HFFc6 (cell line): ENCODE results near the gene ICOS. TPM values are rescaled to one million over a fixed set of nuclear protein-coding genes. Genes with fewer than 3 reads are reported as not detected.

Source experiments
- DNase-seq: peaks from one replicate; pipeline ENCODE4 v3.0.0-alpha.2; 2018
- H3K27ac Mint-ChIP-seq: 2 replicates; pipeline ENCODE4 v1.8.0; 2020; ENCODE audit warnings: mild to moderate bottlenecking, mixed read lengths
- H3K27me3 Mint-ChIP-seq: 2 replicates; pipeline ENCODE4 v1.8.0; 2021; ENCODE audit warnings: mild to moderate bottlenecking, moderate library complexity, mixed read lengths; ENCODE audit not compliant: insufficient read depth
- H3K36me3 Mint-ChIP-seq: 2 replicates; pipeline ENCODE4 v1.8.0; 2021; ENCODE audit warnings: low read depth, mixed read lengths
- H3K4me1 Mint-ChIP-seq: 2 replicates; pipeline ENCODE4 v1.8.0; 2020; ENCODE audit warnings: low read depth, mixed read lengths
- H3K4me3 Mint-ChIP-seq: 2 replicates; pipeline ENCODE4 v1.8.0; 2020; ENCODE audit warnings: mild to moderate bottlenecking, moderate library complexity, mixed read lengths
- H3K9me3 Mint-ChIP-seq: 2 replicates; pipeline ENCODE4 v1.8.0; 2020; ENCODE audit warnings: mild to moderate bottlenecking, mixed read lengths
- total RNA-seq, 6 experiments: library from RNA; stranded (reverse); fragmentation: NEBNext Ultra II Directional; extraction: Animal tissue kit (Norgen Biotek cat#: 25700); gene quantifications; 2 replicates in 1 of 6; 3 replicates in 5 of 6; pipeline ENCODE4 v1.2.3, GENCODE V29; 2021
- TF ChIP-seq, protein P1 (sequence below): fragments of 200-600 bp; sonication (generic); IDR thresholded peaks from 2 replicates; pipeline ENCODE4 v1.5.0; 2021; ENCODE audit warnings: antibody characterized with exemption, mild to moderate bottlenecking

ICOS gene
- total RNA-seq, 6 experiments from 2014 or later: not detected

GRCh38 chr2:204008352-204008751, 71.8 kb downstream of the ICOS start:
- H3K36me3 Mint-ChIP-seq: no peaks in the 10 kb centered on the region

DNA sequence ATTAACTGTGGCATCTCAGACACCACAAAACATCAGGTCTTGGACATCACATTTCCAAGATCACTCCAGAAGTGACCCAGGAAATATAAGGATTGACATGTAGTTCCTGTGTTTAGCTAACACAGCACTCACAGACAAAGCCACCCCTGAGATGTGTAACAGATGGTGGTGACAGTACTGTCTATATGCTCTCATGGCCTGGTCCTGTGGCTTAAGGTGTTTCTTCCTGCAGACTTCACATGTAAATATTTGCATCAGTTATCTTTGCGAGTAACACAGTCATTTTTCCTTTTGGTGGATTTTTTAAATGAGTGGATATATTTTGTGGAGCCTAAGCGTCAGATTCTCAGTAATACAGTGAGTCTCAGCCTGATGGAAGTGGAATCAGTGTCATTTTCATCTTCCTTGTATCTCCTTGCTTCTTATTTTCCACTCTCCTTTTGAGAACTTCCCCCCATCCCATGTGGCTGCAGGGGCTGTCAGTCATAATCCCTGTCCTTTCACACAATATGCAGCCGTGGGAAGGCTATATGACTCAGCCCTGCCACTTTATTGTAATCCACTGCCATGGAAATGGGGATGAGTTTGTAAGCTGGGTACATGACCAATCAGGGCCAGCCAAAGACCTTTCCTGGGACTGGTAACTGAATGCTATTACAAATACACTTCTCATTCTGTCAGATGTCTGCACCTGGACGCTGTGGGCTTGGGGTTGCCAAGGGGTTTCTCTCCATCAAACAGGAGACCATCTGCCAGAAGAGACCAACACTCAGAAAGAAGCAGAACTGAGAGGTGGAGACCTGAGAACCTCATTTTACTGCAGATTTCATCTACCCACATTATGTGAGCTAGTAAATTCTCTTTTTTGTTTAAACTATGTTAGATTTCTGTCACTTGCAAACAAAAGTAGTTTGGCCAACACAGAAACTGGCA, 74.3 kb downstream of the ICOS start:
- no peak overlapping the region for H3K4me3 Mint-ChIP-seq
- no peak overlapping the region for H3K27ac Mint-ChIP-seq
- no peaks in the 10 kb centered on the region for H3K36me3 Mint-ChIP-seq
- H3K9me3 Mint-ChIP-seq: no peaks in the 10 kb centered on the region
- DNase-seq: no peak
- H3K27me3 Mint-ChIP-seq: peaks cover 5% of the 10 kb centered on the region; the same call in 1 of the 2 replicates
- no peaks in the 10 kb centered on the region for H3K4me1 Mint-ChIP-seq
- TF ChIP-seq, protein P1, sequence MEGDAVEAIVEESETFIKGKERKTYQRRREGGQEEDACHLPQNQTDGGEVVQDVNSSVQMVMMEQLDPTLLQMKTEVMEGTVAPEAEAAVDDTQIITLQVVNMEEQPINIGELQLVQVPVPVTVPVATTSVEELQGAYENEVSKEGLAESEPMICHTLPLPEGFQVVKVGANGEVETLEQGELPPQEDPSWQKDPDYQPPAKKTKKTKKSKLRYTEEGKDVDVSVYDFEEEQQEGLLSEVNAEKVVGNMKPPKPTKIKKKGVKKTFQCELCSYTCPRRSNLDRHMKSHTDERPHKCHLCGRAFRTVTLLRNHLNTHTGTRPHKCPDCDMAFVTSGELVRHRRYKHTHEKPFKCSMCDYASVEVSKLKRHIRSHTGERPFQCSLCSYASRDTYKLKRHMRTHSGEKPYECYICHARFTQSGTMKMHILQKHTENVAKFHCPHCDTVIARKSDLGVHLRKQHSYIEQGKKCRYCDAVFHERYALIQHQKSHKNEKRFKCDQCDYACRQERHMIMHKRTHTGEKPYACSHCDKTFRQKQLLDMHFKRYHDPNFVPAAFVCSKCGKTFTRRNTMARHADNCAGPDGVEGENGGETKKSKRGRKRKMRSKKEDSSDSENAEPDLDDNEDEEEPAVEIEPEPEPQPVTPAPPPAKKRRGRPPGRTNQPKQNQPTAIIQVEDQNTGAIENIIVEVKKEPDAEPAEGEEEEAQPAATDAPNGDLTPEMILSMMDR: no peak

More at GRCh38 chr2:204008352-204008751, 71.8 kb downstream of the ICOS start:
- Mint-ChIP-seq H3K27me3 (peaks cover 6% of the 10 kb centered on the region; the same call in 1 of the 2 replicates), H3K27ac (no peak overlapping the region), H3K9me3 (no peaks in the 10 kb centered on the region), H3K4me3 (no peak overlapping the region), H3K4me1 (no peaks in the 10 kb centered on the region)
- TF ChIP-seq, protein P1: no peak
- DNase-seq: no peak

Other genes with a start within 250 kb of the ICOS start
- gene CD28, start 230.1 kb upstream of the ICOS start, total RNA-seq: not detected
- not detected for gene CTLA4, start 69.0 kb upstream of the ICOS start, total RNA-seq